Measurements from ENCODE around the gene SLC7A4.
"Not testable (repeated sequence)": the region's sequence is repeated elsewhere in the genome, so short reads cannot be mapped to it uniquely, and the experiment has no call there.

Gene SLC7A4

DNA sequence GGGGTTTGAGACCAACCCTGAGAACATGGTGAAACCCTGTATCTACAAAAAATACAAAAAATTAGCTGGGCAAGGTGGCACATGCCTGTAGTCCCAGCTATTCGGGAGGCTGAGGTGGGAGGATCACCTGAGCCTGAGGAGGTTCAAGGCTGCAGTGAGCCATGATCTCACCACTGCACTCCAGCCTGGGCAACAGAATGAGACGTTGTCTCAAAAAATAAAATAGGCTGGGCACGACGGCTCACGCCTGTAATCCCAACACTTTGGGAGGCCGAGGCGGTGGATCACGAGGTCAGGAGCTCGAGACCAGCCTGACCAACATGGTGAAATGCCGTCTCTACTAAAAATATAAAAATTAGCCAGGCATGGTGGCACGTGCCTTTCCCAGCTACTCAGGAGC, 32.1 kb upstream of the SLC7A4 start:
- DNase-seq (ENCODE audit: low spot score) = not testable (repeated sequence)

DNA sequence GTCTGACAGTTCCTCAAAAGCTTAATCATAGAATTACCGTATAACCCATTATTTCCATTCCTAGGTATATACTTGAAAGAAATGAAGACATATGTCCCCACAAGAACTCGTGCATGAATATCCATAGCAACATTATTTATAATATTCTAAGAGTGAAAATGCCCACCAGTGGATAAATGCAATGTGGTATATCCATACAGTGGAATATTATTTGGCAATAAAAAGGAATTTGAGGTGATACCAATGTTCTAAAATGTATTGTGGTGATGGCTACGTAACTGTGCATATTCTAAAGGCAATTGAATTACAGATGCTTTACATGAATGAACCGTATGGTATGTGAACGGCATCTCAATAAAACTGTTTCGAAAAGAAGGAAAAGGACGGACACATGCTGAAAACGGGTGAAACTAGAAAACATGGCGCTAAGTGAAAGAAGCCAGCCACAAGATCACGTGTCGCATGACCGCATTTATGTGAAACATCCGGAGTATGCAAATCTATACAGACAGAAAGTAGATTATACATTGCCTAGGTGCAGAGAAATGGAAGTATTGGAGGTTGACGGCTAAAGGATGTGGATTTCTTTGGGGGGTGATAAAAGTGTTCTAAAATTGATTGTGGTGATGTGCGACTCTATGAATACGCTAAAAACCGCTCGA, 29.4 kb upstream of the SLC7A4 start:
- DNase-seq (ENCODE audit: low spot score) = not testable (repeated sequence)

DNA sequence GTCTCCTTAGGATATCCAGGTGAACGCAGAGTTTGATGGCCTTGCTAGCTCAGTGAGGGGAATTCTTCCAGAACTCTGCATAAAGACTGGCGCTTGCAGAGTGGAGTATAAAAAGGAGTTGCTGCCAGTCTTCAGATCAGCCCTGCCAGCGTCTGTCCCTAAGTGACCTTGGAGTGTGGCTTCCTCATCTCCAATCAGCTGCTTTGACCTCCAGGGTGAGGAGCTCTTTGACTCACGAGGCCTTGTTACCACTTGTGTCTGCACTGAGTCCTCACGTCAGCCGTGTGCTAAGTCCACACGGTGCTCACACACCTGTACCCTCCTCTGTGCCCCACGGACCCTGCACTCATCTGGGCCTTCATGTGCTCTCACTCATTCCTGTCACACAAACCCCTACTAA, 28.0 kb upstream of the SLC7A4 start:
- DNase-seq (ENCODE audit: low spot score) = not testable (repeated sequence)

DNA sequence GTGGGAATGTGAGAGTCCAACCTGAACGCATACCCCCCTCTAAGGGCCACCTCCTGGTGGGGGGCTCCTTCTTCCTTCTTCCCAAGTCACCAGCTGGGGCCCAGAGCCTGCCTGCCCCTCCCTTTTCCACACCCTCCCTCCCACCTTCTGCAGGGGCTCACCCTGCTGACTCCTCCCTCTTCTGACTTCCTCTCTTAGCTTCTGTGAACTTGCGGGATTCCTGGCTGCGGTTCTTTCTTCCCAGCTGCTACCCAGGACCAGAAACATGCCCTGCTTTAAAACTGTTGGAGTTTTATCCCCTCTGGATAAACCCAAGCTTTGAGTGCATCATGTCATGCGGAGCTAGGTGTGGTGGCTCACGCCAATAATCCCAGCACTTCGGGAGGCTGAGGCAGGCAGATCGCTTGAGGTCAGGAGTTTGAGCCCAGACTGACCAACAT, 23.5 kb upstream of the SLC7A4 start:
- DNase-seq (ENCODE audit: low spot score) = no peak

DNA sequence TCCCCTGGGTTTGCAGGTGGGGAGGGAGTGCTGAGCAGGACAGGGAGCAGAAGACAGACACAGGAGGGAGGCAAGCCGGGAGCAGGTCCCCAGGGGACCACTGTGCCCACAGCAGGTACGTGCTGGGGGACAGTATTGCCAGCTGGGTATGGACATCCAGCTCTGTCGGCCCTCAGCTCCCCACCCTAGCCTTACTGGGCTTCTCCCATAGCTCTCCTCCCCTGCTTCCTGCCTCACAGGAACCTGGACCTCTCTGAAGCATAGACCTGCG, 23.1 kb upstream of the SLC7A4 start:
- DNase-seq (ENCODE audit: low spot score) = no peak

DNA sequence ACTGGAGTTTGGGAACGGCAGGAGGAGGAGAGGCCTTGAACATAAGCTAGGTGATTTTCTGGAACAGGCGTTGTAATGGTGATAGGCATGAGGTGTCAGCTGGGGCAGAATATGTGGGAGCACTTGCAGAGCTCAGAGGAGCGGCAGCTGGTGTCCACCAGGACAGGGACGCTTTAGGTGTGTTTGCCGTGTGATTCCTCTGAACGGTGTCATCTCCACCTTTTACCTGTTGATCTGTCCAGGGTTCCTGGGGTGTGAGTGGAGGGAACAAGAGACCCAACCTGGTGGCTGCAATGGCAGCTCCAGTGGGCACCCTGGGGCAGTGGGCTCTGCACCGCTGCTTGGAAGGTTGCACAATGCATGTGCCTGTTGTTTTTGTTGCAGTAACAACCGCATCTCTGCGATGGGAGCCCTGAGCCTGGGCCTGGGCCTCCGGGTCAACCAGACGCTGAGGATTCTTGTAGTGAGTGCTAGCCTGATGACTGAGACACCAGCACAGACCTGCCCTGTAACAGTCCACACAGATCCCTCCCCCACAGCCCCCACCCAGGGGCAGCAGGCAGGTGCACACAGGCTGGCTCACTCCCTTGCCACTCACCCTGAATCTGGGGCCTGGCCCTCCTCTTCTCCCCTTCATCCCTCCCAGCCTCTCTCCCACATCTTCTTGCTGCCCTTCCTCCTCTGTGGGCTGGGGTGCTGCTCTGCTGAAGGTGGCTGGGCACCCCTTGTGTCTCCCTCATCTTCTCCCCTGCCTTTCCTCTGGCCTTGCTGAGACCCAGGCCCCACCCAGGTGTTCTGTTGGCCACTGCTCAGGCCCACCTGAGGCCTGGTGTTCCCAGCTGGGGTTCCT, 22.6 kb upstream of the SLC7A4 start:
- DNase-seq (ENCODE audit: low spot score) = no peak

DNA sequence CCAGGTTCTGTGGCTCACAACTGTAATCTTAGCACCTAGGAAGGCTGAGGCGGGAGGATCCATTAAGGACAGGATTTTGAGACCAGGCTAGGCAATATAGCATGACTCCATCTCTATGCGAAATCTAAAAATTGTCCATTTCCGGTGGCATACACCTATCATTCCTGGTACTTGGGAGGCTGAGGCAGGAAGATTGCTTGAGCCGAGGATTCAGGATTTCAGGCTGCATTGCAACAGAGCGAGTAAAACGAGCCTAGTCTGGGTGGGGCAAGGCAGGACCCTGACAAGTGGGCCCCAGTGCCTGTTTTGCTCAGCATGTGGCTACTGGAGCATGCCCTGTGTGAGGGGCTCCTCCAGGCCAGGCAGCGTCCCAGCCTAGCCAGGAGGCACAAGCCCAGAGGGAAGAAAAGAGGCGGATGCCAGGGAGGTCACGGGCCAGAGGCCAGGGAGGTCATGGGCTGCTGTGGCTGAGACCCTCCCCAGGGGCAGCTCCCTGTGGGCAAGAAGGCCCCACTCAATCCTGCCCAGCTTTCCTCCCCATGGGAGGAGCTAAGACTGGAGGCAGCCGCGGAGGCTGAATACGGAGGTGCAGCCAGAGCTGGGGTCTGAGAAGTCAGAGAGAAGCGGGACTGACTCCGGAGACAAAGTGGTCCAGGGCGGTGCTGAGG, 21.8 kb upstream of the SLC7A4 start:
- DNase-seq (ENCODE audit: low spot score) = no peak

DNA sequence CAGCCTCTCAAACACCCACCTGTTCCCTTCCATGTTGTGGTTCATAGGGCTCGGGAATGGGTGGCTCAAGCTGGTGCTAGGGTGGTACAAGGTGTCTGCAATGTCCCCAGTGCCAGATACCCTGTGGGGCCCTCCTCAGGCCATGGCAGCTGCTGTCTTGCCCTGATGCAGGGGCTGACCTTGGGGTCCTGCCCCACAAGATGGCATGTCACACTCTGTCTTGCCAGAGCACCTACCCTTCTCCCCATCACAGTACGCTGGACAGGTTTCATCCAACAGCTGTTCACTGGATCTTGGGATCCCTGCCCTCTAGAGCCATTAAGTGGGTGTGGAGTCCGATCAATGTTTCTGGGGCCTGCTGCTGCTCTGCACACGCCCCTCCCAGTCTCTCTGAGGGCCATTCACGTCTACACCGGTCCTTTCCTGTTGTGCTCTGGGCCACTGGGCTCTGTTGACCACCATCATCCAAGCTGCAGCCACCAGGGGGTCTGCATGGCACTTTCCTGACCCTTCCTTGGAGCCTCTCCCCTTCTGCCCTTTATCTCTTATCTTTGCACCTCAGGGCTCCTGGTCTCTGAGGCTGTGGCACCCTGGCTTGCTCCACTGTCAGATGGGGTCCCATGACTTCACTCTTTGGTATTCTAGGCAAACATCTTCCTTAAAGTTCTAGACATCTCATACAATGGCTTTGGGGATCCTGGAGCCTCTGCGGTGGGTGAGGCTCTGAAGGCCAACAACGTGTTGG, 20.5 kb upstream of the SLC7A4 start:
- DNase-seq (ENCODE audit: low spot score) = no peak

DNA sequence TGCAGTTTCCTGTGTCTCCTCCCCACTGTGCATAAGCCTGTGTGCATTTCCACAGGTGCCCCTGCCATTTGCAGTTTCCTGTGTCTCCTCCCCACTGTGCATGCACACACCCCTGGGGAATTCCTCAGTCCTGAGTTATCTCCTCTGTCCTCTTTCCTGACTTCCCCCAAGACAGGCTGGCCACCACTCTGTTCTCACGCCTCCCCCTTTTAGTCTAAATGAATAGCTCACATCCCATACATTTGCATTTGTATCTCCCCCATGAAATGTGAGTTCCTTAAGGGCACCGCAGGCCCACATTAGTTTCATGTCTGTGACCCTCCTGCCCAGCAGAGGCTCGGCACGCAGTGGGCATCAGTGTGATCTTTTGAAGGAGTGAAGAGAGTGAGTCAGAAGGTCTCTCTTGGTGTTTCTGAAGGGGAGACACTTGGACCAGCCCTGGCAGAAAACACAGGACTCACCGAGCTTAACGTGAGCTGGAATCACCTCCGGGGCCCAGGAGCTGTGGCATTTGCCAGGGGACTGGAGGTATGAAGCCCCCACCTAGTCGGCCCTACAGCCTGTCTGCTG, 19.6 kb upstream of the SLC7A4 start:
- no peak for DNase-seq (ENCODE audit: low spot score)

DNA sequence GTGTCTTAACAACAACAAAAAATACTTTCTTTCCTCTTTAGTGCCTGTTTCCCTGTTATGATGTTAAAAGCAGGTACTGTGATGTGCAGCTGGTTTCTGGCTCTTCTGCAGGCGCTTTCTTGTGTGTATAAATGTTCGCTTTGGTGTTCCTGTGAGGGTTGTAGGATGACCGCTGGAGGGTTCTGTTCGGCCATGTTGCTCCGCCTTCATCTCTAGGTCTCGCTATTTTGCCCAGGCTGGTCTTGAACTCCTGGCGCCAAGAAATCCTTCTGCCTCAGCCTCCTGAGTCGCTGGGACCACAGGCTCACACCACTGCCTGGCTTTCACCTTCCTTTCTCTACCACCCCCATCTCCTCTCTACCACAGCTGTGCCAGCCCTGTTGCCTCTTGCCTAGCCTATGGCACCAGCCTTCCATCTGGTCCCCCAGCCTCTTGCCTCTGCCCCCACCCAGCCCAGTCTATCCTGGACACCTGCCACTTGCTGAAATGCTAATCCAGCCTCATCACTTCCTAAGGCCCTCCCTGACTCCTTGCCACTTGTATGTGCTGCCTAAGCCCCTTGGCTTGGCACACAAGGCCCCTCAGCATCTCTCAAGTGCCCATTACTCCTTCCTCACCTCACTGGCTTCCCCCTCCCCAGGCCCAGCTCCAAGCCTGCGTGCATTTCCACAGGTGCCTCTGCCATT, 18.9 kb upstream of the SLC7A4 start:
- DNase-seq (ENCODE audit: low spot score) = no peak

DNA sequence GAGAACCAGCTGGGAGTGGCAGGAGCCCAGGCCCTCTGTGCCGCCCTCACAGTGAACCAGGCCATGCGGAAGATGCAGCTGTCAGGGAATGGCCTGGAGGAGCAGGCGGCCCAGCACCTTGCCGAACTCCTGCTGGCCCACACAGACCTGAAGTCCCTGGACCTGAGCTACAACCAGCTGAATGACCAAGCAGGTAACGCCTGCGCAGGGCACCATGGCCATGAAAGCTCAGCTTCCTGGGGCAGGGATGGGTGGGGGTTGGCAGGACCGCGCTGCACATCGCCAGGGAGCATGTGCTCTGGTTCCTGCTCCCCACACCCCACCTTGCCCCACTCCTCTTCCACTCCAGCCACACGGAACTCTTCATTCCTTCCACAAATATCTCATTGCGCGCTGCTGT, 16.6 kb upstream of the SLC7A4 start:
- not testable (repeated sequence) for DNase-seq (ENCODE audit: low spot score)

DNA sequence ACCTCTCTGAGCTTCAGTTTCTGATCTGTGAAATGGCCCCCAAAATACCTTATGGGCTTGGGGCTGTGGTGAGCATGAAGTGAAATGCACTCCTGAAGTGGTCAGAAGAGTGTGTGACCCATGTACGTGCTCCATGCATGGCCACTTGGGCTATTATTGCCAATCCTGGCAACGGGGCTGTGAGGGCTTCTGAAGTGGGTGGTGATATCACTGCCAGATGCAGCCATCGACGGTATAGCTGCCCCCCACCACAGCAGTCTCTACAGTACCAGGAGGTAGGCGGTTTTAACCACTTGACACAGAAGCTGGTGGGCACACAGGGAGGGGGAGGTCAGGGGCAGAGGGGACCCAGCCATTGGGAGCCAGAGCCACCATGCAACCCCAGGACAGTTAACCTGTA, 16.1 kb upstream of the SLC7A4 start:
- not testable (repeated sequence) for DNase-seq (ENCODE audit: low spot score)

DNA sequence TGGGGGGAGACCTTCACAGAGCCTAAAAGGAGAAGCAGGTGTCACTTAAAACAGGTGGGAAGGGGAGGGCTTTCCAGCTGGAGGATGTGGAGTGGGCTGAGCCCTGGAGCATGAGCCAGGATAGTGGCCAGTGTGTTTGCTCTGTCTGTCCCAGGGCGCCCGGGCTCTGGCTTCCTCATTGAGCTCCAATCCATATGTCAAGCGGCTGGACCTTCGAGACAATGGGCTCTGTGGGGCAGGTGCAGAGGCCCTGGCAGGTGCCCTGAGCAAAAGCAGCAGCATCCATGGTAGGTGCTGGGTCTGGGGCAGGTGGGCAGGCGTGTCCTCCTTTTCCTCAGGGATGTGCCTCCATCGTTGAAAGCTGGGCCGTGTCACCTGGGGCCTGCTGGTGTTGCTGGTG, 15.4 kb upstream of the SLC7A4 start:
- DNase-seq (ENCODE audit: low spot score) = no peak

DNA sequence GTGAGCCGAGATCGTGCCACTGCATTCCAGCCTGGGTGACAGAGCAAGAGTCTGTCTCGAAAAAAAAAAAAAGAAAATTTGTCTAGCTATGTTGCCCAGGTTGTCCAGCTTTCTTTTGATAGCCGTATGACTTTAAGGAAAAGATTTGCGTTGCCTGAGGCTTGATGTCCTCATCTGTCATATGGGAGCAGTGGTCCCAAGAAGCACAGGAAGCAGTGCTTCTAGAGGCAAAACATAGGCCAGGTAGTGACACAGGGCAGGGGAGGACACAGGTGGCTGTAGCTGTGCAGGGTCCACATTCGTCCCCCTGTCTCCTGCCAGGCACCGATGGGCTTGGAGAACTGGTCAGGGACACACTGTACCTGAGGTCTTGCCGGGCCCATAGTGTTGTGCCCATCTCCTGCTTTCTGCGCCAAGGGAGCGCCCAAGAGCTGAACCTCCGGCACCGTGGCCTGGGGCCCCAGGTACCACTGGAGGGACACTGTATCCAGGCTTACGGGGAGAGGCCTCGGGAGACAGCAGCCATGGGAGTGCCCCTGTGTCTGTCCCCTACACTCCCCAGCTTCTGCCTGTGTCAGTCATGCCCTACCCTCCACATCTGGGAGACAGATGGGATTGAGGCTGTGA, 14.8 kb upstream of the SLC7A4 start:
- DNase-seq (ENCODE audit: low spot score) = no peak

DNA sequence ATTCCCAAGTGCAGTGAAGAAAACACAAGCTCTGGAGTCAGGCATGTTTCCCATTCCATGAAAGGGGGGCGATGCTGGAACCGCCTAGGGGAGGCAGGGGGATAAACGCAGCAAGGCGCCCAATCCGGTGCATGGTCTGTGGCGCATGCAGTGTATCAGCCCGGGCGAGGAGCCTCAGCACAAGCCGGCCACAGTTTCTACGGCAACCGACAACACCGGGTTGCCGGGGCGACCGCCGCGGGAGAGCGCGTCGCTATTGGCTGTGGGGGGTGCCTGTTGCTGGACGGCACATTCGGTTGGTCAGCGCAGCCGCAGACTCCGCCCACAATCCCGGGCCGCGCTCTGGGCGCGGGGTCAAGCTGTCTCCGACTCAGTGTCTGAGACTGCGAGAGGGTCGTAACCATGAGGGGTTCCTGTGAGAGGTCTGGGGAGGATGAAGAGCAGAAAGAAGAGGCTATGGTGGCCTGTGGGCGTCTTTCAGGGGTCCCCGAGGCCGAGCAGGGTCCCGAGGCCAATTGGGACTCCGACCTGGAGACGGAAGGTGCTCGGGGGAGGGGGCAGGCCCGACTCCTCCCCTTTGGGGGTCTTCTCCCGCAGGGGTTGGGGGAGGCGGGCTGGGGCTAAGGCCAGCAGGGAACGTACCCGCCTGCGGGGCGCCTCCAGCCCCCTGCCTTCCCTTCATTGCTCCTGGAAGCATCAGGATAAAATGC, 13.4 kb upstream of the SLC7A4 start, which contains the start of gene LRRC74B:
Gene LRRC74B, plus strand, starts transcription at position 362 of the 710 bp plus-strand sequence. Its CDS starts 41 bp downstream, at position 403.
- DNase-seq (ENCODE audit: low spot score) = peak; percentile 89

DNA sequence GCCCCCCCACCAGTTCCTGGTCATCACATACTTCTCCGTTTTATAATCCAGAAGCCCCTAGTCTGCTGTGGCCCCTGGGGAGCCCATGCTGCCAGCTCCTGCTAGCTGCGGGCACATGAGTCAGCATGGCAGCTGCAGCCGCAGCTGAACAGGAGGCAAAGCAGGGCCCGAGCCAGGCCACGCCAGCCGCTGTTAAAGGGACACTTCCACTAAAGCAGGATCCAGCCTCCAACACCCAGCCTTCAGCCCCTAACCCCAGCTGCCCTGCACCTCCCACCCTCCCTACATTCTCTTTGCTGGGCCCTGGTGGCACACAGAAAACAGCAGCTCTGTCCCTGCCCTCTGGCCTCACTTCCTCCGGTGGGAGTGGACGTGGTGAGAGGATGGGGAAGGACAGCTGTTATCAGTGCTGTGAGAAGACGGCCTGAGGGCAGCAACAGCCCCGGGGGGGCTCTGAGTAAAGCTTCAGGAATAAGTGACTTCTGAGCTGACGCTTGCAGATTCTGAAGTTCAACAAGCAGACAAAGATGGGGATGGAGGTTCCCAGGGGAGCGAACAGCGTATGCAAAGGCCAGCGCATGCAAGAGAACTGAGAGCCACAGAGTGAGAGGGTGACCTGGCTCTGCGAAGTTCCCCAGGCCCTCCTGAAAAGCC, 12.7 kb upstream of the SLC7A4 start:
- DNase-seq (ENCODE audit: low spot score) = no peak

DNA sequence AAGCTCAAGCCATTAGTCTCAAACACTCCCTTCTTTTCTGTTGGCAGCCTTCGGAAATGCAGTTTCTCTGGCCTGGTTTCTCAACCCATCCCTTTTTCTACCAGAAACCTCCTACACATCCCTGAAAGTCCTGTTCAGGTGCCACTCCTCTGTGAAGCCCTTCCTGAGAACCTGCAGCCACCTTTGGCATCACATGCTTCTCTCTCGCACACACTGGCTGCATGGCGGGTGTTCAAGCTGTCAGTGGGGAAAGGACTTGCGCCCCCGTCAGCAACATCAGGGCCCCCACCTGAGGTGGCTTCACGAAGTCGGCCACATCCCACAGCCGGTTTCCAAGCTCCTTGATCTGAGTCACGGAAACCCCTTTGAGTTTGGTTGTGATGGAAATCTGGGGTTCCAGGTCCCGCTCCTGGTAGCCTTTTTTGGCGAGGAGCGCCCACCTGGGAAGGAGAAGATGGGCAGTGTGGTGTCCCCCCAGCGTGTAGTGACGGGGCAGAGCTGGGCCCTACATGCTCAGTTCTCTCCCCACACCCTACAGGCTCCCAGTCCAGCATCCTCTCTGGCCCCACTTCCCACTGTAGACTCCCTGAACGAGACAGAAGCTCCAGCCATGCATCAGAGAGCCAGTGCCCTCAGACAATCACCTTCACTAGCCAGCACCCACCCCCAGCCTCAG, 11.6 kb upstream of the SLC7A4 start:
- no peak for DNase-seq (ENCODE audit: low spot score)

DNA sequence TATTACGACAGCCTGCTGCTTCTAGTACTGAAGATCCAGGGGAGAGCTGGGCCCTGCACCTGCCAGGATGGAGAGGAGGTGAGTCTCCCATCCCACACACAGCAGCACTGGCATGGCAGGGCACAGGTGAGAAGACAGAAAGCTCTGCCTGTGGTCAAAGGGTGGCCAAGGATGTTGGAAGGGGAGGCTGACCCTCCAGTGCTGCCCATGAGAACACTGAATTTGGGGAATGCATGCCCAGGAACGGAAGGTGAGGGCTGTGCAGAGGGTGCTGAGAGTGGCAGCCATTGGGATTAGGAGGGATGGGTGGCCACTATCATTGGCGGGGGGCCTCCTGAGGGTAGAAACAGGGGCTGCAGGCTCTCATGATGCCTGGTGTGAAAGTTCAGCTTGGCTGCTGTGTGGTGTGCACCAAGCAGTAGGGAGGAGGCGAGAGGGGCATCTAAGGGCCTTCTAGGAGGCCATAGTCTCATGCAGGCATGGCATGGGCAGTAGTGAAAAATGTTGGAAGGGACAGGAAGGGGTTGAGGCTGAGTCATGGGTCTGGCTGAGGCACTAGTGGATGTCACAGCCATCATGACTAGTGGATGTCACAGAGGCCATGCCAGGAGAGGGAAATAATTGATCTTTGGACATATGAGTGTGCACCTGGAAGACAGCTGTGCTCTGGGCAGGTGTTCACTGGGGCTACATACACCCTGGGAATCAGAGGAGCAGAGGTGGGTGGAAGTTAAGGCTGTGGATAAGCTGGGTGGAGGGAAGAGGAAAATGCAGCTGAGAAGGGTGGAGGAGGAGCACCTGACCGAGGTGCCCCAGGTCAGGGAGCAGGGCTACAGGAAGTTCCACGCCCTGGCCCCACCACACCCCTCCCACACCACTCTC, 10.9 kb upstream of the SLC7A4 start:
- no peak for DNase-seq (ENCODE audit: low spot score)

Measured in cerebellar cortex (tissue), 1 donor.